ENCODE measurements around the gene CIDEB. TPM values are rescaled to one million over a fixed set of nuclear protein-coding genes. Genes with fewer than 3 reads are reported as not detected.

CIDEB gene
- total RNA-seq, 2 donors from 2014 or later, result 6.4 to 6.9 TPM

- ATAC-seq (peak; percentile 29 to 36), DNase-seq (peak; percentile 78)
- intact Hi-C loops (cut with DNase I), result no loop called here
Observed at GRCh38 chr14:24315807-24316596, 8.2 kb upstream of the CIDEB start.

DNA sequence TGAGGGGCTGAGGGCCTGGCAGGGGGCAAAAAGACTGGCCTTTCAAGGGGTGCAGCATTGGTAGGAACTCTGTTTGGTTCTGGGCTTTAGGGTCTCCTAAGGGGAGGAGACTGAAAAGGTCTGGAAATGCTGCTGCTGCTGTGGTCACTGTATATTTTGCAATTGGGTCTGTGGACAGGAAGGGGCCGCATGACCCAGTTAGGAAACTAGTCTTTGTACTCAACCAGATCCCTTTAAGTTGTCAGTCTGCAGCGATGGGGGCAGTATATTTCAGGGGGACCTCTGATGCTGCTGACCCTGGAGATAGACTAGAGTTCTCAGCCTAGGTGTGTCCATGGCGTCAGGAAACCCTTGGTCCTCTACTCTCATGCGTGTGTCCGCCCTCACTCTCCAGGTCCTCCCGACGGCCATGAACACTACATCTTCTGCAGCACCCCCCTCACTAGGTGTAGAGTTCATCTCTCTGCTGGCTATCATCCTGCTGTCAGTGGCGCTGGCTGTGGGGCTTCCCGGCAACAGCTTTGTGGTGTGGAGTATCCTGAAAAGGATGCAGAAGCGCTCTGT lies 7.5 kb upstream of the CIDEB start:
- DNase-seq (no peak), ATAC-seq (no peak)
- intact Hi-C loops (cut with DNase I), result no loop called here

- intact Hi-C loops (cut with DNase I), result no loop called here
- ATAC-seq (no peak), DNase-seq (no peak)
Observed at GRCh38 chr14:24314377-24315193, 6.8 kb upstream of the CIDEB start.

DNA sequence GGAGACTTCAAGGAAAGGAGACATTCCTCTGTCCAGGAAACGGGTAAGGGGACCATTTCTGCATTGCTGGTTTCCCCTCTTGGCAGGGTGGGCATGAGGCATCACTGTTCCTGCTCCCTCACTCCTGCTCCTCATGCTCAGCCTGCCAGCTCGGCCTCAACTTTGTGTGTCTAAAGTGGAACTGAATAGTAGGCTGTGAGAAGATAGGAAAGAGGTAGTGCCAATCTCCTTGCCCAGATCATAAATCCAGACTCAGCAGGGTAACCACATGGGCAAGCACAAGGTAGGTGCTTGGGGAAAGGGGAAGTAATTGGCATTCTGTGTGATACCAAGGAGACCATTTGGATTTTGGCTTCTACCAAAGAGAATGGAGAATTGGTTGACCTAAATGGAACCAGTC lies 6.1 kb upstream of the CIDEB start:
- DNase-seq (no peak), ATAC-seq (no peak)
- intact Hi-C loops (cut with DNase I), result no loop called here

GRCh38 chr14:24312736-24313507 lies 5.1 kb upstream of the CIDEB start:
- no peak for DNase-seq
- intact Hi-C loops (cut with DNase I), result no loop called here
- no peak for ATAC-seq

DNA sequence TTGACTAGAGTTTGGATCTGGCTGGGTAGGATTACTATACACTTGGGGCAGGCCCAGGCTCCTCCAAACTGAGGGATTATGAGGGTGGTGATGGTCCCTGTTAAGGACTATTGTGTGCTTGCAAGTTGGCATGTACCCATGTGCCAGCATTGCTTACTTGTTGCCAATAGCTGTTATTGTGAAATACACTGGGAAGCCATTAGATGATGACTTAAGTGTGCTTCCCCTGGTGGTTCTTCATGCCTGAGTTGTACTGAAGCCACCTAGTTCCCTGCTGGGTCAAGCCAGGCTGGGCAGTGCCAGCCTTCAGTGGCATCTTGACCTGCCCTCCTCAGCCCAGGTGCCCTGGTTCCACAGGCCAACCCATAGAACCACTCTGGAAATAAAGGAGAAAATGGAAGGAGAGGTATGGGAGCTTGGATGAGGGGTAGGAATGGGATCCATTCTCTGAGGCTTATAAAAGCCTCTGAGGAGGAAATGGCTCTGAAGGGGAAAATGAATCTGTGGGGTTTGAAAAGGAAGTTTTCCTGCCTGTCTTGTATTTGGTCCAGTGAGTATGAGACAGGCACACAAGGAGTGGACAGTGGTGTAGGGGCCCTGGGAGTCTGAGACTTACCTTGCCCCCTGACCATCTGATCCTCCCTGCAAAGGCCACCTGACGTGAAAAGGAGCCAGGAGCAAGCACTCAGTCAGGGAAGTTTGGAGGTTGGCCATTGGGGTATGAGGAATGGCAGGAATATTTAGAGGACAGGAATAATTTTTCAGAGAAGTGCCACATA lies 4.2 kb upstream of the CIDEB start:
- intact Hi-C loops (cut with DNase I), result no loop called here
- DNase-seq (no peak), ATAC-seq (no peak)

DNA sequence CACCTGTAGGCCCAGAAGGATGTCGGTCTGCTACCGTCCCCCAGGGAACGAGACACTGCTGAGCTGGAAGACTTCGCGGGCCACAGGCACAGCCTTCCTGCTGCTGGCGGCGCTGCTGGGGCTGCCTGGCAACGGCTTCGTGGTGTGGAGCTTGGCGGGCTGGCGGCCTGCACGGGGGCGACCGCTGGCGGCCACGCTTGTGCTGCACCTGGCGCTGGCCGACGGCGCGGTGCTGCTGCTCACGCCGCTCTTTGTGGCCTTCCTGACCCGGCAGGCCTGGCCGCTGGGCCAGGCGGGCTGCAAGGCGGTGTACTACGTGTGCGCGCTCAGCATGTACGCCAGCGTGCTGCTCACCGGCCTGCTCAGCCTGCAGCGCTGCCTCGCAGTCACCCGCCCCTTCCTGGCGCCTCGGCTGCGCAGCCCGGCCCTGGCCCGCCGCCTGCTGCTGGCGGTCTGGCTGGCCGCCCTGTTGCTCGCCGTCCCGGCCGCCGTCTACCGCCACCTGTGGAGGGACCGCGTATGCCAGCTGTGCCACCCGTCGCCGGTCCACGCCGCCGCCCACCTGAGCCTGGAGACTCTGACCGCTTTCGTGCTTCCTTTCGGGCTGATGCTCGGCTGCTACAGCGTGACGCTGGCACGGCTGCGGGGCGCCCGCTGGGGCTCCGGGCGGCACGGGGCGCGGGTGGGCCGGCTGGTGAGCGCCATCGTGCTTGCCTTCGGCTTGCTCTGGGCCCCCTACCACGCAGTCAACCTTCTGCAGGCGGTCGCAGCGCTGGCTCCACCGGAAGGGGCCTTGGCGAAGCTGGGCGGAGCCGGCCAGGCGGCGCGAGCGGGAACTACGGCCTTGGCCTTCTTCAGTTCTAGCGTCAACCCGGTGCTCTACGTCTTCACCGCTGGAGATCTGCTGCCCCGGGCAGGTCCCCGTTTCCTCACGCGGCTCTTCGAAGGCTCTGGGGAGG lies 3.1 kb upstream of the CIDEB start, which contains the start of gene LTB4R:
Gene LTB4R (plus strand): TSS at position 857 of the 959 bp plus-strand sequence. CDS start 4,150 bp downstream, outside the sequence.
- DNase-seq (peak; percentile 82), ATAC-seq (peak; percentile 87 to 90)
- intact Hi-C loops (cut with DNase I), result no loop called here

DNA sequence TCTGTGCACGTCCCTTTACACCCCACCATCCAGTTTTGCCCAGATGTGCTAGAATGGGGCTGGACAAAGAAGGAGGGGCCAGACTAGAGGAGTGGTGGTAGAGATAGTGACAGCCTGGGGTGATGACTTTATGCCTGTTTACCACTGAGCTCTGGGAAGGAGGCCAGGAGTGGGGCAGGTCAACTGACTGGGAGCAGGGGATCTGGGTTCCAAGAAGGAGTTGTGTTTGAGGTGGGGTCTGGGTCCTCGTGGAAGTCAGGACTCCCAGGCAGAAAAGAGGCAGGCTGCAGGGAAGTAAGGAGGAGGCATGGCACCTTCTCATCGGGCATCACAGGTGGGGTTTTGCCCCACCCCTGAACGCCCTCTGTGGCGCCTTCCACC lies 2.5 kb upstream of the CIDEB start:
- no peak for ATAC-seq
- intact Hi-C loops (cut with DNase I), result no loop called here
- DNase-seq, result no peak

- ATAC-seq (no peak), DNase-seq (no peak)
- intact Hi-C loops (cut with DNase I), result no loop called here
Observed at GRCh38 chr14:24309538-24310264, 1.9 kb upstream of the CIDEB start, which contains the start of gene LTB4R2. TSS of gene LTB4R2 (plus strand) at chr14:24310140. CDS start at chr14:24310665, 525 bp downstream.

DNA sequence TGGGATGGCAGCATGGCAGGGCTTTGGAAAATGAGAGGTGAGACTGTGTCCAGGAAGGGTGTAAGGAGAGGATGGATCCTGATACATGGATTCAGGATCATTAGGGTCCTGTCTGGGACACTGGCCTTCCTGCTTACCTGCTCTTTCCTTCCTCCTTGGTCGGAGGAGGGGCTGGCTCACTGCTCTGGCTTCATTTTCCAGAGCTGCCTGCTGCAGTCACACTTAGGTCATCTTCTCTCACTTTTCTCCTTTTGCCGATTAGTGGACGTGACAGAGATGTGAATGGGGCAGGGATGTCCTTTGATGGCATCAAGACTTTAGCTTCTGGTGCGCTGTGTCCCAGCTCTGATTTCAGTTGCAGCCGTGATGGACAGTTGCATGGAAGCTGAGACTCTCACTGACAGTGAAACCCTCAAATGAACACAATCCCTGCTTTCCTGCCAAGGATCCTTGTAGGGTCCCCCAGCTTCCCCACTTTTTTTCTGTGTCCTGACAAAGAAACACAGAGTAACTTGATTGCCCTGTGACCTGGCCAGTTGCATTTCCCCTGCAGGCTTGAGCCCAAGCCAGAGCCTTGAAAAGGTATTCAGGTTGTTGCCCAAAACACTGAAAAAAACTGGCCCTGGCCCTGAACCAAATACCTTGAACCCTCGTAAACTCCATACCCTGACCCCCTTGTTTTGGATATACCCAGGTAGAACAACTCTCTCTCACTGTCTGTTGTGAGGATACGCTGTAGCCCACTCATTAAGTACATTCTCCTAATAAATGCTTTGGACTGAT lies 756 bp upstream of the CIDEB start:
- no peak for ATAC-seq
- intact Hi-C loops (cut with DNase I), result no loop called here
- DNase-seq, result no peak

DNA sequence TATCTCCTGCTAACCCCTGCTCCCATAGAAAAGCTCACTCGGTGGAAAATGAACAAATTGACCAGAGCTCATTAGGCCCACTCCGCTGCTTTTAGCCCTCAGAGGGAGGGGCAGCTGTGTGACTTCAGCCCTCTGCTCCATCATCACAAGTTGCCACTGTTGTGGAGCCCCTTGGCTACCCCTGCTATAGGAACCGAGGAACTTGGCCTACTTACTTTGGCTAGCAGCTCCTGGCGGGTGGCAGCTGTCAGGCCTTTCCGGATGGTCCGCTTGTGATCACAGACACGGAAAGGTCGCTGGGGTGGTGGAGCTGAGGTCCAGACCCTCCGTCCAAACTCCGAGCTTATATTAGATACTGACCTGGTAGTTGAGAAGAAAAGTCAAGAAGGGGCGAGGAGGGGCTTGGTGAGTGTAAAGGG lies 612 bp downstream of the CIDEB start:
- no peak for DNase-seq
- no peak for ATAC-seq
- intact Hi-C loops (cut with DNase I), result no loop called here

GRCh38 chr14:24304019-24304387 lies 3.8 kb downstream of the CIDEB start:
- DNase-seq, result no peak
- no peak for ATAC-seq
- intact Hi-C loops (cut with DNase I), result no loop called here

DNA sequence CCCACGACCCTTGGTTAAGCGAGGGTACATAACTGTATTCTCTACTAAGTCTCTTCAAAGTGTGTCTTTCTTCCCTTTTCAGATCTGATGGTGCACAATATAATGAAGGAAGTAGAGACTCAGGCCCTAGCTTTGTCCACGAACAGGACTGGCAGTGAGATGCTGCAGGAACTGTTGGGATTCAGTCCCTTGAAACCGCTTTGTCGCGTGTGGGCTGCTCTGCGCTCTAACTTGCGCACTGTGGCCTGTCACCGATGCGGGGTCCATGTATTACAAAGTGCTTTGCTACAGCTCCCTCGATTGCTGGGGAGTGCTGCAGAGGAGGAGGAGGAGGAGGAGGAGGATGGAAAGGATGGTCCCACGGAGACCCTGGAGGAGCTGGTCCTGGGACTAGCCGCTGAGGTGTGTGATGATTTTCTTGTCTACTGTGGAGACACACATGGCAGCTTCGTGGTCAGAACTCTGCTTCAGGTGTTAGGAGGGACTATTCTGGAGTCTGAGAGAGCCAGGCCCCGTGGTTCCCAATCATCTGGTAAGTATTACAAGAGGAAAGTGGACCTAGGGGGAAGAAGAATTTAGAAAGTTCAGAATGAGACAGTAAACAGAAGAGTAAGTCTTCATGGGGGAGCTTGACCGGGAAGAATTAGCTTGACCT lies 7.3 kb downstream of the CIDEB start:
- ATAC-seq, result no peak
- intact Hi-C loops (cut with DNase I), result no loop called here

GRCh38 chr14:24299255-24300191 lies 8.3 kb downstream of the CIDEB start, which contains the start of the genes DHRS1 and NOP9:
TSS of gene DHRS1 (minus strand) at chr14:24299780. CDS start at chr14:24299106, 674 bp downstream.
TSS of gene NOP9 (plus strand) at chr14:24299850. CDS start at chr14:24299955, 105 bp downstream.
- peak; percentile 92 for DNase-seq
- peak; percentile 91 to 95 for ATAC-seq
- intact Hi-C loops (cut with DNase I), result no loop called here

More for the DNA sequence above, 7.3 kb downstream of the CIDEB start:
- DNase-seq, result no peak
